Activated CD8-positive, alpha-beta T cell treated with anti-CD3 and anti-CD28 coated beads, Interleukin-2, amount 10 ng/mL, durations not matched to agents 7 days and 5 days (primary cell): ENCODE data around the gene EFNA1. TPM values are rescaled to one million over a fixed set of nuclear protein-coding genes. Genes with fewer than 3 reads are reported as not detected.

Experiments
- ATAC-seq: fragments of 150-1000 bp; cut with Tn5 transposase; one replicate; pipeline ENCODE4 v1.10.0; 2021; ENCODE audit warnings: moderate library complexity
- CTCF ChIA-PET: fragments of 350-600 bp; sonication (Branson Sonifier 250); formaldehyde crosslinking; loops from one replicate; lab custom pipeline; 2021; ENCODE audit warnings: antibody characterized with exemption; lab: Charles Lee
- POLR2A ChIA-PET: fragments of 350-600 bp; sonication (Branson Sonifier 250); formaldehyde crosslinking; loops from one replicate; lab custom pipeline; 2021; ENCODE audit warnings: antibody characterized with exemption; lab: Charles Lee
- DNase-seq: peaks from one replicate; pipeline ENCODE4 v3.0.0-alpha.2; 2020
- H3K27ac Mint-ChIP-seq: one replicate; pipeline ENCODE4 v1.8.0; 2021; ENCODE audit warnings: mild to moderate bottlenecking, mixed read lengths
- H3K27me3 Mint-ChIP-seq: one replicate; pipeline ENCODE4 v1.8.0; 2021; ENCODE audit warnings: low read depth, mixed read lengths
- H3K36me3 Mint-ChIP-seq: one replicate; pipeline ENCODE4 v1.8.0; 2021; ENCODE audit warnings: low read depth, mixed read lengths
- H3K4me1 Mint-ChIP-seq: one replicate; pipeline ENCODE4 v1.8.0; 2021; ENCODE audit warnings: low read depth, mixed read lengths
- H3K4me3 Mint-ChIP-seq: one replicate; pipeline ENCODE4 v1.8.0; 2021; ENCODE audit warnings: mild to moderate bottlenecking, mixed read lengths
- H3K9me3 Mint-ChIP-seq: one replicate; pipeline ENCODE4 v1.8.0; 2022; ENCODE audit warnings: mixed read lengths; ENCODE audit not compliant: insufficient read depth
- total RNA-seq, 2 experiments: library from RNA; stranded (reverse); gene quantifications; one replicate each; pipeline ENCODE4 v1.2.3, GENCODE V29; 2021

Gene EFNA1
- total RNA-seq, 2 experiments from 2014 or later: not detected

DNA sequence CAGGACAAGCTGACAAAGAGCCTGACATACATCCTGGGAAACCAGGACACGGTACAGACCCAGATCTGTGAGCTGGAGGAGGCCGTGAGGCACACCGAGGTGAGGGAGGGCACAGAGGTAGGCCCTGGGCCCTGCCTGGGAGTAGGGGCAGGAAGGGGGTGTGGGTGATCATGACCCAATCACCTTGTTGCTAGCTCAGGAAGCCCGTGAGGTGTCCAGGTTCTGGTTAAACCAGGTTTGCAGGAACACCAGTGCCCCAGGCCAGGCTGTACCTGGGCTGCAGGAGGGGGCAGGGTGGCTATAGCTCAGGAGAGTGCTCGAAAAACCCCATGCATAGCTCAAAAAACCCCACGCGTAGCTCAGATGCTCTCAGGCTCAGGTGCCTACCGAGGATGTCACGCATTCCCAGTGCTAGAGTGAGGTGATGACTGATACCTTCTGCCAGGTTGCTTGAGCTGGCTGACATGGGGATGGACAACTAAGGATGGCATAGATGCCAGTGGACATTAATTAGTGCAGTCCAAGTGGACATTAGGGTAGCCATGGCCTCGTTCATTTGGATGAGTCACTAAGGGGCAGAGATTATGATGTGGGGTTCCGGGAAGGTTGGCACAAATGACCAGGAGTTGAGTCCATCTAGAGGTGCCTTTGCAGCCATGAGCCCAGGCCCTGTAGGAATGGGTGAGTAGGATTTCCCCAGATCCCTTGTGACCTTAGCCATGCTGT lies 49.7 kb downstream of the EFNA1 start:
- no peak for ATAC-seq
- Mint-ChIP-seq H3K27ac (no peak overlapping the region), H3K27me3 (no peaks in the 10 kb centered on the region), H3K9me3 (no peaks in the 10 kb centered on the region), H3K4me1 (peaks cover 40% of the 10 kb centered on the region), H3K4me3 (no peak overlapping the region), H3K36me3 (peaks cover 45% of the 10 kb centered on the region)
- CTCF ChIA-PET: interaction anchor here (0.8 to 7.6 kb wide), 16 partner anchors 10 to 92 kb away, joined by 3 to 161 read pairs (median 4); partner anchors contain the start of genes MTX1 and THBS3
- DNase-seq: no peak
- POLR2A ChIA-PET: interaction anchor here (0.5 to 7.0 kb wide), 5 partner anchors 16 to 1046 kb away, joined by 3 to 68 read pairs (median 4); partner anchors contain the start of gene MTX1

DNA sequence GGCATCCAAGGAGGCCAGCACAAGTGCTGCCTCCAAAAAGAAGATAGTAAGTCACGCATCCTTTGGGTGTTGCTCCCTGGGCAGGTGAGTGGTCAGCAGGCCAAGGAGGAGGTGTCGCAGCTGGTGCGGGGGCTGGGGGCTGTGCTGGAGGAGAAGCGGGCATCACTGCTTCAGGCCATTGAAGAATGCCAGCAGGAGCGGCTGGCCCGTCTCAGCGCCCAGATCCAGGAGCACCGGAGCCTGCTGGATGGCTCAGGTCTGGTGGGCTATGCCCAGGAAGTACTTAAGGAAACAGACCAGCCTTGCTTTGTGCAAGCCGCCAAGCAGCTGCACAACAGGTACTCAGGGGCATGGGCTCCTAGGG lies 50.2 kb downstream of the EFNA1 start:
- Mint-ChIP-seq H3K9me3 (no peaks in the 10 kb centered on the region), H3K4me1 (peaks cover 38% of the 10 kb centered on the region), H3K27ac (no peak overlapping the region), H3K27me3 (no peaks in the 10 kb centered on the region), H3K4me3 (no peak overlapping the region), H3K36me3 (peaks cover 46% of the 10 kb centered on the region)
- DNase-seq (no peak), ATAC-seq (no peak)
- POLR2A ChIA-PET: interaction anchor here (0.9 to 7.0 kb wide), 3 partner anchors 15 to 49 kb away, joined by 4 to 68 read pairs (median 4); partner anchors contain the start of gene MTX1
- CTCF ChIA-PET: interaction anchor here (0.8 to 7.6 kb wide), 13 partner anchors 10 to 93 kb away, joined by 3 to 161 read pairs (median 4); partner anchors contain the start of genes MTX1 and THBS3

- Mint-ChIP-seq H3K4me1 (peaks cover 32% of the 10 kb centered on the region), H3K27ac (no peak overlapping the region), H3K36me3 (peaks cover 47% of the 10 kb centered on the region), H3K9me3 (no peaks in the 10 kb centered on the region), H3K4me3 (no peak overlapping the region), H3K27me3 (no peaks in the 10 kb centered on the region)
- ATAC-seq (no peak), DNase-seq (peak; percentile 18)
- ChIA-PET POLR2A (interaction anchor here (7.0 kb wide), 1 partner anchor 15 kb away, joined by 68 read pairs; no protein-coding TSS in a partner anchor), CTCF (interaction anchor here (1.2 to 7.6 kb wide), 4 partner anchors 15 to 93 kb away, joined by 4 to 161 read pairs (median 12); partner anchors contain the start of genes MTX1 and THBS3)
These were observed 50.9 kb downstream of the EFNA1 start for GRCh38 chr1:155178441-155179111.

DNA sequence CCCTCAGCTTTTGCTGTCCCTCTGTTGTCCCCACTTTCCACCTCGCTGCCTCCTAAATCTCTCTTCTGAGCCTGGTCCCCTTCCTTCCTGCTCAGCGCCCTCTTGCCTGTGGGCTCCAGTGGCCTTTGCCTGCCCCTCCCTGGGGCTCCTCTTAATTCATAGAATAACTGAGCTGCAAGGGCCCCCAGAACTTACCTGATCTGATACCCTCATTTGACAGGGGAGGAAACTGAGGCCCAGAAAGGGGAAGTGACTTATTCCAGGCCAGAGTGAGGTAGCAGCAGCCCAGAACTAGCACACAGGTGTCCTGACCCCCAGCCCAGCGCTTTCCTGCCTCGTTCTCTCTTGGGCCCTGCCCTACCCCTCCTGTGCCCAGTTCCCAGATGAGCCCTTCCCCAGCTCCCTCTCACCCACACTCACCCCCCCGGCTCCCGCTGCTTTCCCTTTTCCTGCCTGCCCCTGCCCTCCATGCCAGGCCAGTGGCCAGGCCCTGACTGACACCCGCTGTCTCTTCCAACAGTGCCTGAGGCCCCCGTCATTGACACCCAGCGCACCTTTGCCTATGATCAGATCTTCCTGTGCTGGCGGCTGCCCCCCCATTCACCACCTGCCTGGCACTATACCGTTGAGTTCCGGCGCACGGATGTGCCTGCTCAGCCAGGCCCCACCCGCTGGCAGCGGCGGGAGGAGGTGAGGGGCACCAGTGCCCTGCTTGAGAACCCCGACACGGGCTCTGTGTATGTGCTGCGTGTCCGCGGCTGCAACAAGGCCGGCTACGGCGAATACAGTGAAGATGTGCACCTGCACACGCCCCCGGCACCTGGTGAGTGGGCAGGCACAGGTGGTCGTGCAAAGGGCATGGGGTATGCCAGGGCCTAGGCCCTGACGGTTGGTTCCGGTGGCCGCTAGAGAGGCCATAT lies 51.7 kb downstream of the EFNA1 start:
- ATAC-seq (no peak), DNase-seq (no peak)
- Mint-ChIP-seq H3K4me3 (no peak overlapping the region), H3K4me1 (peaks cover 27% of the 10 kb centered on the region), H3K9me3 (no peaks in the 10 kb centered on the region), H3K27me3 (no peaks in the 10 kb centered on the region), H3K27ac (no peak overlapping the region), H3K36me3 (peaks cover 43% of the 10 kb centered on the region)
- ChIA-PET POLR2A (no interaction called here), CTCF (interaction anchor here (0.6 to 7.6 kb wide), 4 partner anchors 14 to 28 kb away, joined by 3 to 161 read pairs (median 4); no protein-coding TSS in a partner anchor)

GRCh38 chr1:155181371-155182051 lies 53.8 kb downstream of the EFNA1 start:
- Mint-ChIP-seq H3K4me3 (no peak overlapping the region), H3K27ac (no peak overlapping the region), H3K36me3 (peaks cover 41% of the 10 kb centered on the region), H3K27me3 (no peaks in the 10 kb centered on the region), H3K9me3 (no peaks in the 10 kb centered on the region), H3K4me1 (peaks cover 9% of the 10 kb centered on the region)
- DNase-seq (no peak), ATAC-seq (no peak)
- CTCF ChIA-PET: no interaction called here
- POLR2A ChIA-PET: no interaction called here

DNA sequence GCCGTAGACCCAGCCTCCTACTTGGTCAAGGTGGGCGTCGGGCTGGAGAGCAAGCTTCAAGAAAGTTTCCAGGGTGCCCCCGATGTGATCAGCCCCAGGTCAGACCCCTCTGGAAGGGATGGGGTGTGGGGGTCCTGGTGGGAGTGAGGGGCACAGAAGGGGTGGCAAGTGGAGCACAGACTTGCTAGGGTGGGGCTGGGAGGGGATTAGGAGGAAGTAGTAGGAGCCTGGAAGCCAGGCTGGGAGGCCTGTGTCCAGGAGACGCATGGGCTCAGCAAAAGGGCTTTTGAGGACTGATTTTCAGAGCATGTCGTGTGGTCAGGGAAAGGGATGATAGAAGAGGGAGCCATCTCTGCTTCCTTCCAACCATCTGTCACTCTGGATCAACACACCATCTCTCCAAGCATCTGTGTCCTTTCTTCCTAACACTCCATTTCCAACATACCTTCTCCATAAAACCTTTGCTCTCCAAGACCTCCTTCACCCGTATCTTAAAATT lies 54.4 kb downstream of the EFNA1 start:
- Mint-ChIP-seq H3K4me3 (no peak overlapping the region), H3K36me3 (peaks cover 37% of the 10 kb centered on the region), H3K4me1 (peaks cover 3% of the 10 kb centered on the region), H3K27me3 (no peaks in the 10 kb centered on the region), H3K27ac (no peak overlapping the region), H3K9me3 (no peaks in the 10 kb centered on the region)
- POLR2A ChIA-PET: no interaction called here
- DNase-seq (no peak), ATAC-seq (no peak)
- CTCF ChIA-PET: interaction anchor here (0.8 to 1.0 kb wide), 2 partner anchors 9 to 97 kb away, joined by 4 read pairs; partner anchors contain the start of gene KRTCAP2

DNA sequence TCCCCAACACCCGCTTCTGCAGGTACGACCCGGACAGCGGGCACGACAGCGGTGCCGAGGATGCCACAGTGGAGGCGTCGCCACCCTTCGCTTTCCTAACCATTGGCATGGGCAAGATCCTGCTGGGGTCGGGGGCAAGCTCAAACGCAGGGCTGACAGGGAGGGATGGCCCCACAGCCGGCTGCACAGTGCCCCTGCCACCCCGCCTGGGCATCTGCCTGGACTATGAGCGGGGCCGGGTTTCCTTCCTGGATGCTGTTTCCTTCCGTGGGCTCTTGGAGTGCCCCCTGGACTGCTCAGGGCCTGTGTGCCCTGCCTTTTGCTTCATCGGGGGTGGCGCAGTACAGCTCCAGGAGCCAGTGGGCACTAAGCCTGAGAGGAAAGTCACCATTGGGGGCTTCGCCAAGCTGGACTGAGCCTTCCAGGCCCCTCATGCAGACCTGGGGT lies 56.1 kb downstream of the EFNA1 start:
- DNase-seq (no peak), ATAC-seq (no peak)
- CTCF ChIA-PET: interaction anchor here (2.4 kb wide), 1 partner anchor 11 kb away, joined by 11 read pairs; the partner anchor contains the start of gene KRTCAP2
- Mint-ChIP-seq H3K36me3 (peaks cover 28% of the 10 kb centered on the region), H3K27ac (no peak overlapping the region), H3K4me3 (no peak overlapping the region), H3K4me1 (peaks cover 11% of the 10 kb centered on the region), H3K27me3 (no peaks in the 10 kb centered on the region), H3K9me3 (no peaks in the 10 kb centered on the region)
- POLR2A ChIA-PET: no interaction called here

GRCh38 chr1:155184351-155184811 lies 56.7 kb downstream of the EFNA1 start:
- ChIA-PET POLR2A (interaction anchor here (1.4 kb wide), 1 partner anchor 9 kb away, joined by 7 read pairs; no protein-coding TSS in a partner anchor), CTCF (interaction anchor here (1.7 to 2.4 kb wide), 2 partner anchors 9 to 11 kb away, joined by 11 read pairs; partner anchors contain the start of gene KRTCAP2)
- Mint-ChIP-seq H3K4me3 (no peak overlapping the region), H3K4me1 (peaks cover 11% of the 10 kb centered on the region), H3K36me3 (peaks cover 22% of the 10 kb centered on the region), H3K27ac (no peak overlapping the region), H3K27me3 (no peaks in the 10 kb centered on the region), H3K9me3 (no peaks in the 10 kb centered on the region)
- ATAC-seq (no peak), DNase-seq (no peak)
